OCI-LY1 (cell line): ENCODE measurements around the gene DPP4.

Experiments
- H2AFZ ChIP-seq: fragments of 200-600 bp; sonication (generic), shearing (Covaris generic); 2 replicates; pipeline ENCODE4 v1.6.0; 2014; ENCODE audit warnings: antibody characterized with exemption, mild to moderate bottlenecking, low read length
- H3F3A ChIP-seq: fragments of 200-600 bp; sonication (generic), shearing (Covaris generic); 2 replicates; pipeline ENCODE4 v1.6.0; 2014; ENCODE audit warnings: mild to moderate bottlenecking, antibody characterized with exemption, low read length, moderate library complexity; ENCODE audit not compliant: insufficient read depth
- H3K27ac ChIP-seq: fragments of 200-600 bp; sonication (generic); 2 replicates; pipeline ENCODE4 v1.5.1; 2014; ENCODE audit warnings: low read length, mixed run types, mild to moderate bottlenecking, low read depth; ENCODE audit not compliant: poor library complexity, severe bottlenecking
- H3K27me3 ChIP-seq: fragments of 200-600 bp; sonication (generic); 2 replicates; pipeline ENCODE4 v1.6.0; 2014; ENCODE audit warnings: antibody characterized with exemption, mild to moderate bottlenecking, low read length, moderate library complexity; ENCODE audit not compliant: insufficient read depth
- H3K36me3 ChIP-seq: fragments of 200-600 bp; sonication (generic); 2 replicates; pipeline ENCODE4 v1.6.1; 2014; ENCODE audit warnings: mild to moderate bottlenecking, antibody characterized with exemption, low read length, moderate library complexity, mixed read lengths; ENCODE audit not compliant: insufficient read depth
- H3K4me1 ChIP-seq: fragments of 200-600 bp; sonication (generic); 2 replicates; pipeline ENCODE4 v1.5.1; 2014; ENCODE audit warnings: mild to moderate bottlenecking, low read length, moderate library complexity; ENCODE audit not compliant: insufficient read depth, severe bottlenecking
- H3K4me2 ChIP-seq: fragments of 200-600 bp; sonication (generic), shearing (Covaris generic); 2 replicates; pipeline ENCODE4 v1.6.1; 2014; ENCODE audit warnings: low read length
- H3K4me3 ChIP-seq: fragments of 200-600 bp; sonication (generic); 2 replicates; pipeline ENCODE4 v1.5.1; 2014; ENCODE audit warnings: low read length, low read depth, mild to moderate bottlenecking, mixed read lengths; ENCODE audit not compliant: poor library complexity, severe bottlenecking
- H3K79me2 ChIP-seq: fragments of 200-600 bp; shearing (Covaris generic); 2 replicates; pipeline ENCODE4 v1.6.1; 2016; ENCODE audit warnings: mixed run types, low read length, mixed read lengths; ENCODE audit not compliant: insufficient read depth
- H3K9ac ChIP-seq: fragments of 200-600 bp; sonication (generic), shearing (Covaris generic); 2 replicates; pipeline ENCODE4 v1.6.1; 2014; ENCODE audit warnings: mild to moderate bottlenecking, low read length, mixed read lengths
- H3K9me2 ChIP-seq: fragments of 200-600 bp; sonication (generic), shearing (Covaris generic); 2 replicates; pipeline ENCODE4 v1.6.1; 2014; ENCODE audit warnings: low read depth, mild to moderate bottlenecking, low read length, mixed read lengths
- H3K9me3 ChIP-seq: fragments of 200-600 bp; shearing (Covaris generic); 2 replicates; pipeline ENCODE4 v1.6.1; 2014; ENCODE audit warnings: low read length, mixed read lengths
- H4K20me1 ChIP-seq: fragments of 200-600 bp; sonication (generic), shearing (Covaris generic); 2 replicates; pipeline ENCODE4 v1.6.0; 2016; ENCODE audit warnings: mild to moderate bottlenecking, low read length; ENCODE audit not compliant: insufficient read depth
- EZH2 ChIP-seq: fragments of 200-600 bp; sonication (generic), shearing (Covaris generic); IDR thresholded peaks from 2 replicates; pipeline ENCODE4 v1.8.0; 2017; ENCODE audit warnings: borderline replicate concordance, mixed run types, mild to moderate bottlenecking, antibody characterized with exemption, low read length, moderate library complexity, mixed read lengths
- TF ChIP-seq, protein P1 (sequence below): fragments of 200-600 bp; sonication (generic), shearing (Covaris generic); IDR thresholded peaks from 2 replicates; pipeline ENCODE4 v1.5.1; 2017; ENCODE audit warnings: mild to moderate bottlenecking, antibody characterized with exemption, low read length, moderate library complexity, mixed read lengths

DPP4 gene

DNA sequence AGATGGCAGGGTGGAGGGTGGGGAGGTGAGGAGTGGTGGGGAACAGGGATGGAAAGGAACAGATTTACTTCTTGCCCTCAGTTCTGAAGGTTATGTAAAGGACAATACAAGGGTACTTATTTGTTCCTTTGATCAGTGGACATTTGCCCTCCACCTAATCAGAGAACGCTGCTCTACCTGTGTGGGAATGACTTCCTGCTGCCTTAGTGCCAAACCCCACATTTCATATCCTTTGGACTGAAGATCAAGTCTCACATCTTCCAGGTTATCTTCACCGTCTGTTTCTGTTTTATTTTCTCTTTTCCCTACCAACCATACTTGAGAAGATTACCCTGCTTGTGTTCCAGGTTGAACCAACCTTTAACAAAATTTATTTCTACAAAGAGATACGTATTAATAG is 8.7 kb upstream of the DPP4 start:
- no peaks in the 10 kb centered on the region for H3K36me3 ChIP-seq

DNA sequence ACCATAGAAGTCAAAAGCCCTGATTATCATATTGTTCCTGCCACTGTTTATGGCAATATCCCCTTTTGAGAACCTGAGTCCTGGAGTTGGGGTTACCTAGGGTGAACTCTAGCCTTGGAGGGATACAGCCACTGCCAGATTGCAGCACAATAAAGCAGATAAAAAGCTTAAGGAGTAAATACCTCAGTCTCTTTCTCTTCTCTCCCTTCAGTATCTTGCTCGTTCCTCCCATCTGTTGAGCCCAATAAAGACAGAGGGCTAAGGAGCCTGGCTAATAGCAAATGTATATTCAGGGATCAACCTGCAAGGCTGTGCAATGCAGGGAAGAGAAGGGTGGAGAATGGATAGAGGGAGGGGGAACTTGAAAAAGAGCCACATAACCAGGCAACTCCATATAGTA is 8.0 kb upstream of the DPP4 start:
- H3F3A ChIP-seq, result no peaks in the 10 kb centered on the region

More for the DNA sequence above, 8.7 kb upstream of the DPP4 start:
- no peaks in the 10 kb centered on the region for H3K9me2 ChIP-seq
- no peaks in the 10 kb centered on the region; the same call in 1 of the 2 replicates for H3K9me3 ChIP-seq
- H3K27me3 ChIP-seq, result no peaks in the 10 kb centered on the region
- no peaks in the 10 kb centered on the region for H3K79me2 ChIP-seq
- H3K4me3 ChIP-seq, result no peak overlapping the region
- no peaks in the 10 kb centered on the region for H3K4me1 ChIP-seq
- TF ChIP-seq, protein P1, sequence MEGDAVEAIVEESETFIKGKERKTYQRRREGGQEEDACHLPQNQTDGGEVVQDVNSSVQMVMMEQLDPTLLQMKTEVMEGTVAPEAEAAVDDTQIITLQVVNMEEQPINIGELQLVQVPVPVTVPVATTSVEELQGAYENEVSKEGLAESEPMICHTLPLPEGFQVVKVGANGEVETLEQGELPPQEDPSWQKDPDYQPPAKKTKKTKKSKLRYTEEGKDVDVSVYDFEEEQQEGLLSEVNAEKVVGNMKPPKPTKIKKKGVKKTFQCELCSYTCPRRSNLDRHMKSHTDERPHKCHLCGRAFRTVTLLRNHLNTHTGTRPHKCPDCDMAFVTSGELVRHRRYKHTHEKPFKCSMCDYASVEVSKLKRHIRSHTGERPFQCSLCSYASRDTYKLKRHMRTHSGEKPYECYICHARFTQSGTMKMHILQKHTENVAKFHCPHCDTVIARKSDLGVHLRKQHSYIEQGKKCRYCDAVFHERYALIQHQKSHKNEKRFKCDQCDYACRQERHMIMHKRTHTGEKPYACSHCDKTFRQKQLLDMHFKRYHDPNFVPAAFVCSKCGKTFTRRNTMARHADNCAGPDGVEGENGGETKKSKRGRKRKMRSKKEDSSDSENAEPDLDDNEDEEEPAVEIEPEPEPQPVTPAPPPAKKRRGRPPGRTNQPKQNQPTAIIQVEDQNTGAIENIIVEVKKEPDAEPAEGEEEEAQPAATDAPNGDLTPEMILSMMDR, result no peak
- no peak for TF ChIP-seq EZH2
- no peaks in the 10 kb centered on the region for H3F3A ChIP-seq
- no peak overlapping the region for H3K4me2 ChIP-seq
- no peaks in the 10 kb centered on the region for H4K20me1 ChIP-seq
- no peak overlapping the region for H2AFZ ChIP-seq
- no peak overlapping the region for H3K27ac ChIP-seq
- H3K9ac ChIP-seq, result no peak overlapping the region

DNA sequence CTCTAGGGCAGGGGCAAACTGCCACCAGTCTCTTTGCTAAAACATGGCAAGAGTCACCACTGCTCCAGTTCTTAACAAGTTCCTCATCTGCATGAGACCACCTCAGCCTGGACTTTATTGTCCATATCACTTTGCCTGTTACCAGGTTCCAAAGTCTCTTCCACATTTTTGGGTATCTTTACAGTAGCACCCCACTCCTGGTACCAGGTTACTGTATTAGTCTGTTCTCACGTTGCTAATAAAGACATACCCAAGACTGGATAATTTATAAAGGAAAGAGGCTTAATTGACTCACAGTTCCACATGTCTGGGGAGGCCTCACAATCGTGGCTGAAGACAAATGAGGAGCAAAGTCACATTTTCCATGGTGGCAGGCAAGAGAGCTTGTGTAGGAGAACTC is 5.5 kb upstream of the DPP4 start:
- H3K9me2 ChIP-seq, result no peaks in the 10 kb centered on the region
- H3K79me2 ChIP-seq, result no peaks in the 10 kb centered on the region
- H3K4me3 ChIP-seq, result no peak overlapping the region
- no peaks in the 10 kb centered on the region for H3K36me3 ChIP-seq
- no peaks in the 10 kb centered on the region for H3K27me3 ChIP-seq
- H3K4me1 ChIP-seq, result no peaks in the 10 kb centered on the region
- no peaks in the 10 kb centered on the region for H3F3A ChIP-seq
- no peak overlapping the region for H2AFZ ChIP-seq
- H3K9ac ChIP-seq, result no peak overlapping the region
- H3K4me2 ChIP-seq, result no peak overlapping the region
- TF ChIP-seq EZH2, result no peak
- TF ChIP-seq, protein P1, result no peak
- no peaks in the 10 kb centered on the region; the same call in 1 of the 2 replicates for H3K9me3 ChIP-seq
- H4K20me1 ChIP-seq, result no peaks in the 10 kb centered on the region
- H3K27ac ChIP-seq, result no peak overlapping the region

More for the DNA sequence above, 8.0 kb upstream of the DPP4 start:
- no peaks in the 10 kb centered on the region; the same call in 1 of the 2 replicates for H3K9me3 ChIP-seq
- H3K27ac ChIP-seq, result no peak overlapping the region
- no peak overlapping the region for H3K4me2 ChIP-seq
- no peaks in the 10 kb centered on the region for H4K20me1 ChIP-seq
- H3K4me3 ChIP-seq, result no peak overlapping the region
- no peaks in the 10 kb centered on the region for H3K4me1 ChIP-seq
- H3K9ac ChIP-seq, result no peak overlapping the region
- TF ChIP-seq, protein P1, result no peak
- no peak for TF ChIP-seq EZH2
- no peaks in the 10 kb centered on the region for H3K79me2 ChIP-seq
- H2AFZ ChIP-seq, result no peak overlapping the region
- H3K36me3 ChIP-seq, result no peaks in the 10 kb centered on the region
- H3K27me3 ChIP-seq, result no peaks in the 10 kb centered on the region
- H3K9me2 ChIP-seq, result no peaks in the 10 kb centered on the region
